AG04450 (cell line): ENCODE data around the gene SMIM29. TPM values are rescaled to one million over a fixed set of nuclear protein-coding genes. Genes with fewer than 3 reads are reported as not detected.

ENCODE experiments used
- CTCF ChIA-PET: fragments of 300-600, 350-600 bp; formaldehyde crosslinking; extraction: SDS; loops from one replicate; lab custom pipeline; 2022; ENCODE audit warnings: antibody characterized with exemption, inconsistent platforms; lab: Charles Lee
- POLR2A ChIA-PET: fragments of 350-600 bp; formaldehyde crosslinking; extraction: SDS; loops from one replicate; lab custom pipeline; 2021; ENCODE audit warnings: antibody characterized with exemption, inconsistent platforms; lab: Yijun Ruan, JAX
- DNase-seq: peaks from one replicate; pipeline ENCODE4 v3.0.0-alpha.2; 2011; ENCODE audit warnings: low read depth, low spot score
- H3K27ac ChIP-seq: one replicate; pipeline ENCODE4 v1.5.1; 2012; ENCODE audit warnings: low read depth, low read length, control low read depth
- H3K27me3 ChIP-seq: one replicate; pipeline ENCODE4 v1.6.0; 2012; ENCODE audit warnings: low read length; ENCODE audit not compliant: control insufficient read depth, insufficient read depth
- H3K4me3 ChIP-seq: 2 replicates; pipeline ENCODE4 v1.5.1; 2011; ENCODE audit warnings: mild to moderate bottlenecking, low read depth, low read length, control low read depth
- H3K9me3 ChIP-seq: 2 replicates; pipeline ENCODE4 v1.5.1; 2012; ENCODE audit warnings: low read length; ENCODE audit not compliant: control insufficient read depth, insufficient read depth
- CTCF ChIP-seq: IDR thresholded peaks from 2 replicates; pipeline ENCODE4 v1.5.1; 2011; ENCODE audit warnings: low read depth, low read length, control low read depth, inconsistent platforms
- polyA plus RNA-seq: library from polyadenylated mRNA; depleted of rRNA; stranded (reverse); fragments of >200 nt; gene quantifications from 2 replicates; pipeline ENCODE4 v1.2.3, GENCODE V29; 2011; rRNA removed
- small RNA-seq: library from RNA; depleted of rRNA; stranded (forward); fragments of <200 nt; gene quantifications from one replicate; pipeline ENCODE3, GENCODE V24; 2012; ENCODE audit warnings: low read depth; ENCODE audit not compliant: insufficient read length

Gene SMIM29
- polyA plus RNA-seq, 1 experiment: 11.3 TPM

- no peak overlapping the region for H3K27ac ChIP-seq
- no peaks in the 10 kb centered on the region; the same call in 1 of the 2 replicates for H3K9me3 ChIP-seq
- no peak for DNase-seq
- no peak for TF ChIP-seq CTCF
- POLR2A ChIA-PET: interaction anchor here (1.0 to 1.4 kb wide), 4 partner anchors 27 to 411 kb away, joined by 3 read pairs; partner anchors contain the start of genes HMGA1 and RPS10
- CTCF ChIA-PET: interaction anchor here (0.5 to 3.0 kb wide), 10 partner anchors 10 to 416 kb away, joined by 3 to 37 read pairs (median 4); partner anchors contain the start of gene SMIM29
- no peak overlapping the region for H3K4me3 ChIP-seq
- H3K27me3 ChIP-seq: no peaks in the 10 kb centered on the region
These were observed 52.0 kb downstream of the SMIM29 start for GRCh38 chr6:34196833-34197195.

Small RNA genes lying within 50 kb of the gene (small RNA-seq; reads per million reads assigned to genes)
- not detected for gene MIR6835

Other genes starting within 250 kb of the SMIM29 start
- not detected in 2 replicates for gene GRM4, start 102.9 kb downstream of the SMIM29 start, polyA plus RNA-seq
- 142 and 197 TPM in 2 replicates for gene HMGA1, start 12.1 kb downstream of the SMIM29 start, polyA plus RNA-seq
- 23.7 and 26.7 TPM in 2 replicates for gene NUDT3, start 143.7 kb upstream of the SMIM29 start, polyA plus RNA-seq
- gene RPS10, start 177.1 kb upstream of the SMIM29 start, polyA plus RNA-seq: 2,426 and 3,003 TPM in 2 replicates
- gene PACSIN1, start 217.1 kb upstream of the SMIM29 start, polyA plus RNA-seq: 0.04 TPM in 1 of 2 replicates, not detected in the other